ENCODE measurements around the gene FOCAD. TPM values are rescaled to one million over a fixed set of nuclear protein-coding genes. Genes with fewer than 3 reads are reported as not detected.

Gene FOCAD
- total RNA-seq, 1 donor from 2014 or later, result 28.7 TPM

- no peak for TF ChIP-seq CTCF (IDR thresholded peaks at IDR 0.05)
- no peak for DNase-seq (ENCODE audit: low spot score)
- H3K9me3 Mint-ChIP-seq (ENCODE audit: low read depth), result peaks cover 4% of the 10 kb centered on the region
- H3K4me3 Mint-ChIP-seq (ENCODE audit: unreplicated experiment), result no peak overlapping the region
- peaks cover 13% of the 10 kb centered on the region for H3K4me1 Mint-ChIP-seq (ENCODE audit: low read depth)
- H3K27me3 Mint-ChIP-seq (ENCODE audit: low read depth), result no peaks in the 10 kb centered on the region
- peaks cover 9% of the 10 kb centered on the region for H3K36me3 Mint-ChIP-seq (ENCODE audit: low read depth)
- H3K27ac Mint-ChIP-seq (ENCODE audit: unreplicated experiment), result no peak overlapping the region
Measured at GRCh38 chr9:20831028-20831427, 147.0 kb downstream of the FOCAD start.

- no peak for DNase-seq (ENCODE audit: low spot score)
- H3K27ac Mint-ChIP-seq (ENCODE audit: unreplicated experiment), result no peak overlapping the region
- TF ChIP-seq CTCF (IDR thresholded peaks at IDR 0.05), result no peak
- H3K27me3 Mint-ChIP-seq (ENCODE audit: low read depth), result no peaks in the 10 kb centered on the region
- H3K36me3 Mint-ChIP-seq (ENCODE audit: low read depth), result peaks cover 5% of the 10 kb centered on the region
- H3K9me3 Mint-ChIP-seq (ENCODE audit: low read depth), result peaks cover 4% of the 10 kb centered on the region
- peaks cover 18% of the 10 kb centered on the region for H3K4me1 Mint-ChIP-seq (ENCODE audit: low read depth)
- H3K4me3 Mint-ChIP-seq (ENCODE audit: unreplicated experiment), result no peak overlapping the region
Measured at GRCh38 chr9:20832775-20833174, 148.7 kb downstream of the FOCAD start.

- H3K36me3 Mint-ChIP-seq (ENCODE audit: low read depth), result peaks cover 8% of the 10 kb centered on the region
- H3K27ac Mint-ChIP-seq (ENCODE audit: unreplicated experiment), result no peak overlapping the region
- peaks cover 25% of the 10 kb centered on the region for H3K4me1 Mint-ChIP-seq (ENCODE audit: low read depth)
- H3K4me3 Mint-ChIP-seq (ENCODE audit: unreplicated experiment), result no peak overlapping the region
- DNase-seq (ENCODE audit: low spot score), result no peak
- peaks cover 6% of the 10 kb centered on the region for H3K9me3 Mint-ChIP-seq (ENCODE audit: low read depth)
- TF ChIP-seq CTCF (IDR thresholded peaks at IDR 0.05), result no peak
- H3K27me3 Mint-ChIP-seq (ENCODE audit: low read depth), result no peaks in the 10 kb centered on the region
Measured at GRCh38 chr9:20835377-20836286, 151.6 kb downstream of the FOCAD start.

- no peak for DNase-seq (ENCODE audit: low spot score)
- H3K27me3 Mint-ChIP-seq (ENCODE audit: low read depth), result no peaks in the 10 kb centered on the region
- H3K9me3 Mint-ChIP-seq (ENCODE audit: low read depth), result peaks cover 21% of the 10 kb centered on the region
- H3K4me1 Mint-ChIP-seq (ENCODE audit: low read depth), result peaks cover 25% of the 10 kb centered on the region
- no peak overlapping the region for H3K27ac Mint-ChIP-seq (ENCODE audit: unreplicated experiment)
- peaks cover 18% of the 10 kb centered on the region for H3K36me3 Mint-ChIP-seq (ENCODE audit: low read depth)
- no peak overlapping the region for H3K4me3 Mint-ChIP-seq (ENCODE audit: unreplicated experiment)
- no peak for TF ChIP-seq CTCF (IDR thresholded peaks at IDR 0.05)
Measured at GRCh38 chr9:20837166-20837565, 153.1 kb downstream of the FOCAD start.

- peaks cover 25% of the 10 kb centered on the region for H3K9me3 Mint-ChIP-seq (ENCODE audit: low read depth)
- no peak for DNase-seq (ENCODE audit: low spot score)
- H3K4me3 Mint-ChIP-seq (ENCODE audit: unreplicated experiment), result no peak overlapping the region
- no peaks in the 10 kb centered on the region for H3K27me3 Mint-ChIP-seq (ENCODE audit: low read depth)
- no peak for TF ChIP-seq CTCF (IDR thresholded peaks at IDR 0.05)
- H3K27ac Mint-ChIP-seq (ENCODE audit: unreplicated experiment), result no peak overlapping the region
- peaks cover 25% of the 10 kb centered on the region for H3K4me1 Mint-ChIP-seq (ENCODE audit: low read depth)
- H3K36me3 Mint-ChIP-seq (ENCODE audit: low read depth), result peaks cover 20% of the 10 kb centered on the region
Measured at GRCh38 chr9:20838218-20838617, 154.2 kb downstream of the FOCAD start.

Data from chondrocyte (in vitro differentiated cells).